Epithelial cell of alveolus of lung (primary cell): ENCODE measurements around the gene KCP. TPM values are rescaled to one million over a fixed set of nuclear protein-coding genes. Genes with fewer than 3 reads are reported as not detected.

ENCODE experiments used
- total RNA-seq: library from RNA; depleted of rRNA; stranded (reverse); fragments of >200 nt; gene quantifications from 2 replicates; pipeline ENCODE4 v1.2.1, GENCODE V29; 2015

The KCP gene
- not detected in 2 replicates for total RNA-seq

DNA sequence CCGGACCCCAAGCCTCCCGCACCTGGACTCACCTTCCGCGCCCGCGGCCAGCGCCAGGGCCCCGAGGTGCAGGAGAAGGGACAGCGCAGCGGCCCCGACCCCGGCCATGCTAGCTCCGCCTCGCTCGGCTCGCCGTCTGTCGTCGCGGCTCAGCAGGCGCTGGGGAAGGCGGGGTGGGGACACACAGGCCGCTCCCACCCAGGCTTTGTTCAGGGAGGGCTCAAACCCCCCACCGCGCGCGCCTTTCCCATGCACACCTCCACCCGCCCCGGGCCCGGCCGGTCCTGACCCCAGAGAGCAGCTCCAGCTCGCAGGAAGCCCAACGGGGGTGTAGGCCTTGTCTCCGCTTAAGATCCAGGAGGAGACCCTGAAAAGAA is at the start of gene KCP:
KCP (minus strand) TSS at position 141 of the 377 bp plus-strand sequence; CDS start at position 108, 33 bp downstream.

DNA sequence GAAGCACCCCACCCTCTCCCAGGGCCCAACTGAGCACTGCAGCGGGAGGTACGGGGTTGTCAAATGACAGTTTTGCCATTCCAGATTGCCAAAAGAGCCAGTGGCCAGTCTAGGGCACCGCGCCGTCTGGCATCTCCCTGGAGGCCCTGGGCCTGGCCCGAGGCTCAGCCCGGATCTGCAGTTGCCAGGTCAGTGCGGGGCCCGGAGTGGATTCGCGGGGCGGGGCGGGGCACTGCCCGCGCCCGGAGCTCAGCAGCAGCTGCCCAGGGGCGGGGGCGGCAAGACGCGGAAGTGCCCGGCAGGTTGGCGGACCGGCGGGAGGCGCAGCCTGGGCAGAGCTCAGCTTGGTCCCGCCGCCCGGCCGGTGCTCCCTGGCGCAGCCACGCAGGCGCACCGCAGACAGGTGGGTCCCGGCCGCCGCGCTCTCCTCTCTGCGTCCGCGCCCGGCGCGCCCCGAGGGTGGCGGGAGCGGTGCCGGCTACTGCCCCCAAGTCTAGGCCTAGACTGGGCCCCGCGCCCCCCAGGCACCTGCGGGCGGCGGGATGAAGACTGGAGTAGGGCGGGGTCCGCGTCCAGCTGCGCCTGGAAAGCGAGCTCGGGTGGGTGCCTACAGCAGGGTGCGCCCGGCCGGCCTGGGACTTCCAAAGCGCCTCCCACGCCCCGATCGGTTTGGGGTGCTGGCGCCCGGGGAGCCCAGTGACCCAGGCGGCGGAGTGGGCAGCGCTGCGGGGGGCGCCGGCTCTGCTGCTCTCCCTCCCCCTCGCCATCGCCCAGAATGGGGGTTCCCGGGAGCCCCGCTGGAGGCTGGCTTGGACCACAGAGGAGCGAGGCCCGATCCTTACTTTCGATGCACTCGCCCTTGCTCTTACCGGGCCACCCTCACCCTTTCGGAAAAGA is 27.4 kb upstream of the KCP start, which contains the start of gene IRF5:
IRF5 (plus strand) TSS at position 281 of the 897 bp plus-strand sequence. CDS start 4,155 bp downstream, outside the sequence.

DNA sequence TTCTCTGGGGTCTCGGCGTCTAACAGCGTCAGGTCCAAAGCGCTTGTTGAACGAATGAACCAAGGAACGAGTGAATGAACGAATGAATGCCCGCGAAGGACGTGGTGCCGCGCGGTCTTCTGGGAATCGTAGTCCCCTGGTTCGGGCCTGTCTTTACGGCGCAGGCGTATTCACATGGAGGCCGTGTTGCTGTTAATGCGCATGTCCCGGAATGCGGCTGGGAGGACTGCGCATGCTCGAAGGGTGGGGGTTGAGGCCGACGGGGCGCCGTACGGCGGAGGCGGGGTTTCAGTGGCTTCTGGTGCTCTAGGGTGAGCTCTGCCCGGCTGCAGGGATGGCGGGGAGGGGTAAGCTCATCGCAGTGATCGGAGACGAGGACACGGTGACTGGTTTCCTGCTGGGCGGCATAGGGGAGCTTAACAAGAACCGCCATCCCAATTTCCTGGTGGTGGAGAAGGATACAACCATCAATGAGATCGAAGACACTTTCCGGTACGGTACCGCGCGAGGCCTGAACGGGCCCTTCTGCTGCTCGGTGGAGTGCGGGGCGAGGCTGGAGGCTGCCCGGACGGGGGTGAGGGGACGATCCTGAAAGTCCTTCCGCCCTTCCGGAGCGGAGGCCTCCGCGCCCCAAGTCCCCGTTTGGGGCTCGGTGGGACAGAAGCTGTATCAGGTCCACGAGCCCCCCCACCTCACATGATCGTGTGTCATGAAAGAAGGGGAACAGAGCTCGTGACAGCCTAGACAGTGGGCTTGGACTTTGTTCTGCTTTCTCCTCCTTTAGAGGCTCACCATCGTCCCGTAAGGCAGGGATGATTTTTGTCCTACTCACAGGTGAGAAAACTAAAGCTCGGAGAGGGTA is 47.7 kb downstream of the KCP start, which contains the start of gene ATP6V1F:
ATP6V1F (plus strand) TSS at position 286 of the 862 bp plus-strand sequence; CDS start at position 335, 49 bp downstream.

DNA sequence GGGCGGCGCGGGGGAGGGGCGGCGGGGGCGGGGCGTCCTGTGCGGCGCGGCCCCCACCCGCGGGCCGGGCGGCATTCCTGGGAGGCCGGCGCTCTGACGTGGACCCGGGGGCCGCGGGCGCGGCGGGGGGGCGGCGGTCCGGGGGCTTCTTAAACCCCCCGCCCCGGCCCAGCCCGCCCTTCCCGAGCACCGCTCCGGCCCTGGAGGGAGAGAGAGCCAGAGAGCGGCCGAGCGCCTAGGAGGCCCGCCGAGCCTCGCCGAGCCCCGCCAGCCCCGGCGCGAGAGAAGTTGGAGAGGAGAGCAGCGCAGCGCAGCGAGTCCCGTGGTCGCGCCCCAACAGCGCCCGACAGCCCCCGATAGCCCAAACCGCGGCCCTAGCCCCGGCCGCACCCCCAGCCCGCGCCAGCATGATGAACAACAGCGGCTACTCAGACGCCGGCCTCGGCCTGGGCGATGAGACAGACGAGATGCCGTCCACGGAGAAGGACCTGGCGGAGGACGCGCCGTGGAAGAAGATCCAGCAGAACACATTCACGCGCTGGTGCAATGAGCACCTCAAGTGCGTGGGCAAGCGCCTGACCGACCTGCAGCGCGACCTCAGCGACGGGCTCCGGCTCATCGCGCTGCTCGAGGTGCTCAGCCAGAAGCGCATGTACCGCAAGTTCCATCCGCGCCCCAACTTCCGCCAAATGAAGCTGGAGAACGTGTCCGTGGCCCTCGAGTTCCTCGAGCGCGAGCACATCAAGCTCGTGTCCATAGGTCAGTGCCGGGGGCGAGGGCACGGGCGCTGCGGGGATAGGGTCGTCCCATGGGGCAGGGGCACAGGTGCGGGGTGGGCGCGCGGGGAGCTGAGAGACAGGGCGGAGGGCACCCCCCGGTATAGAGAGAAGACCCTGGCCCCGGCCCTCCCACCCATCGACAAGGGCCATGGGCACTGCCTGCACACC is 80.0 kb downstream of the KCP start, which contains the start of gene FLNC:
FLNC (plus strand) TSS at position 176 of the 947 bp plus-strand sequence; CDS start at position 408, 232 bp downstream.

Other genes starting within 250 kb of the KCP start
- under 0.01 and 0.32 TPM in 2 replicates for gene GARIN1A, start 238.4 kb downstream of the KCP start, total RNA-seq
- gene CALU, start 171.3 kb downstream of the KCP start, total RNA-seq: 388 and 554 TPM in 2 replicates
- not detected in 2 replicates for gene OPN1SW, start 134.9 kb downstream of the KCP start, total RNA-seq
- gene CCDC136, start 118.7 kb downstream of the KCP start, total RNA-seq: 2.4 and 3.1 TPM in 2 replicates
- gene FLNC, start 80.3 kb downstream of the KCP start, total RNA-seq: 98.9 and 169 TPM in 2 replicates
- gene ATP6V1F, start 47.9 kb downstream of the KCP start, total RNA-seq: 117 and 130 TPM in 2 replicates
- 0.39 TPM in 1 of 2 replicates, not detected in the other for gene IRF5, start 27.2 kb upstream of the KCP start, total RNA-seq
- gene TNPO3, start 144.4 kb upstream of the KCP start, total RNA-seq: 34.0 and 38.0 TPM in 2 replicates
- 0.13 and 1.0 TPM in 2 replicates for gene TSPAN33, start 234.0 kb upstream of the KCP start, total RNA-seq